ENCODE data around the gene PCSK9.
A peak's percentile ranks its signal among the peaks of the same experiment; 100 is the strongest.
"Not testable (repeated sequence)": the region's sequence is repeated elsewhere in the genome, so short reads cannot be mapped to it uniquely, and the experiment has no call there.

The PCSK9 gene

DNA sequence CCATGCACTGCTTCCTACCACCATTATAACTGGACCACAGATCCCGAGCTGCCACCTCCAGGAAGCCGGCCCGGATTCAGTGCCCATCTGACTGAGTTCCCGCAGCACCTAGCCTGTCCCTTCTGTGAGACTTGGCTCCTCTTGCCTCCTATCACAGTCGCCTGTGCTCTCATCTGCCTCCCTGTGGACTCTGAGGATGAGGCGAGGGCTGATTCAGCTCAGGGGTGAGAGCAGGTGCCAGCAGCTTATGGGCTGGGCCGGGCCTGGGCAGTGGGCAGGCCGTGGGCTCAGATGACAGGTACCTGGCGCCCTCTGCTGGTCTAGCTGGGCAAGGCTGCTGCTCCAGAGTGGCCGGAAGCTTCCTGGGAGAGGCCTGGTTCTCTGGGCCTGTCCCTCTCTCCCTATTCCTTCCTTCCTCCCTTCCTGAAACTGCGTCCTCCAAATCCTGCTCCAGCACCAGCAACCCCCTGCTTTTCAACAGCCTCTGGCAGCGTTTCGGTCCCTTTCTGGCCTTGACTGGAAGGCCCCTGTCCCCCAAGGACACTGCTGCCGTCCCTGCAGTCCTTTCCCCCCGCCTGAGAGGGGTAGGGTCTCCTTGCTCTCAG, 17.3 kb upstream of the PCSK9 start:
- no peaks in the 10 kb centered on the region for H3K36me3 Mint-ChIP-seq
- H3K4me3 Mint-ChIP-seq = no peak overlapping the region
- H3K4me1 Mint-ChIP-seq = peaks cover 3% of the 10 kb centered on the region
- no peaks in the 10 kb centered on the region for H3K9me3 Mint-ChIP-seq
- CTCF ChIA-PET = interaction anchor here (0.6 to 2.4 kb wide), 18 partner anchors 9 to 316 kb away, joined by 3 to 50 read pairs (median 4); no protein-coding TSS in a partner anchor
- DNase-seq = peak; percentile 76
- no peak overlapping the region for H3K27ac Mint-ChIP-seq
- peaks cover 31% of the 10 kb centered on the region for H3K27me3 Mint-ChIP-seq

DNA sequence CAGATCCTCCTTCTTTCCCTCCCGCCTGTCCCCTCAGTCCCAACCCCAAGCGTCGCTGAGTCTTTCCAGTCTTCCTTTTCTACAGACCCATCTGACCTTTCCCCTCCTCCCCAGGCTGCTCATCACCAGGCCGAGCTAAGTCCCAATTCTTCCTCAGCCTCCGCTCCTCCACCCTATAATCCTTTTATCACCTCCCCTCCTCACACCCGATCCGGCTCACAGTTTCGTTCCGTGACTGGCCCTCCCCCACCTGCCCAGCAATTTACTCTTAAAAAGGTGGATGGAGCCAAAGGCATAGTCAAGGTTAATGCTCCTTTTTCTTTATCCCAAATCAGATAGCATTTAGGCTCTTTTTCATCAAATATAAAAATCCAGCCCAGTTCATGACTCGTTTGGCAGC, 15.2 kb upstream of the PCSK9 start:
- CTCF ChIA-PET, H3K27ac Mint-ChIP-seq, H3K4me1 Mint-ChIP-seq, H3K36me3 Mint-ChIP-seq, H3K9me3 Mint-ChIP-seq, H3K4me3 Mint-ChIP-seq, DNase-seq: not testable (repeated sequence)
- H3K27me3 Mint-ChIP-seq = peaks cover 20% of the 10 kb centered on the region

DNA sequence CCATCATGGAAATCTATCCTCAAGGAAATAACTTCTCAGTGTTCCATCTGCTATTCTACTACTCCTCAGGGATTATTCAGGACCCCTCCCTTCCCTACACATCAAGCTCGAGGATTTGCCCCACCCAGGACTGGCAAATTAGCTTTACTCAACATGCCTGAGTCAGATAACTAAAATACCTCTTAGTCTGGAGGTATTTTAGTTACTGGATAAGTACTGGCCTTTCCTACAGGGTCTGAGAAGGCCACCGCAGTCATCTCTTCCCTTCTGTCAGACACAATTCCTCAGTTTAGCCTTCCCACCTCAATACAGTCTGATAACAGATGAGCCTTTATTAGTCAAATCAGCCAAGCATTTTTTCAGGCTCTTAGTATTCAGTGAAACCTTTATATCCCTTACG, 12.7 kb upstream of the PCSK9 start:
- DNase-seq, CTCF ChIA-PET, H3K27ac Mint-ChIP-seq, H3K36me3 Mint-ChIP-seq, H3K4me3 Mint-ChIP-seq, H3K9me3 Mint-ChIP-seq, H3K4me1 Mint-ChIP-seq: not testable (repeated sequence)
- peaks cover 12% of the 10 kb centered on the region for H3K27me3 Mint-ChIP-seq

DNA sequence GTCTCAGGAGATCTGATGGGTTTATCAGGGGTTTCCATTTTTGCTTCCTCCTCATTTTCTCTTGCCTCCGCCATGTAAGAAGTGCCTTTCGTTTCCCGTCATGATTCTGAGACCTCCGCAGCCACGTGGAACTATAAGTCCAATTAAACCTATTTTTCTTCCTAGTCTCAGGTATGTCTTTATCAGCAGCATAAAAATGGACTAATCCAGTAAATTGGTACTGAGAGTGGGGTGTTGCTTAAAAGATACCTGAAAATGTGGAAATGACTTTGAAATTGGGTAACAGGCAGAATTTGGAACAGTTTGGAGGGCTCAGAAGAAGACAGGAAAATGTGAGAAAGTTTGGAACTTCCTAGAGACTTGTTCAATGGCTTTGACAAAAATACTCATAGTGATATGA, 8.2 kb upstream of the PCSK9 start:
- H3K36me3 Mint-ChIP-seq, DNase-seq, H3K4me1 Mint-ChIP-seq, H3K9me3 Mint-ChIP-seq, H3K27ac Mint-ChIP-seq, H3K4me3 Mint-ChIP-seq: not testable (repeated sequence)
- H3K27me3 Mint-ChIP-seq = peaks cover 29% of the 10 kb centered on the region
- CTCF ChIA-PET = interaction anchor here (1.4 kb wide), 1 partner anchor 9 kb away, joined by 4 read pairs; no protein-coding TSS in a partner anchor

DNA sequence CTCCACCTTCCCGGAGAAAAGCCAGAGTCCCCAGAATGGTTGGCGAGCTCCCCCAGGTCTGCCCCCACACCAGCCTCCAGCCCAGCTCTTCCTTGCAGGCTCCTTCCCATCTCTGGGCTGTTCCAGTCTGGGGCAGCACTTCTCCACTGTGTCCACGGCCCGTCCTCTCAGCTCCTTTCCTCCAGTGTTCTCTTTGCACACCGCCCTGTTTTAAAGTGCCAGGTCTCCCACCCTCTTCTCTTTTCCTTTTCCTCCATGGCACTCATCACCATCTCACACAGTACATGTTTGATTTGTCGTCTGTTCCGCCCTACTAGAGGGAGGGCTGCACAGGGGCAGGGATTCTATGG, 6.1 kb upstream of the PCSK9 start:
- DNase-seq = no peak
- no peaks in the 10 kb centered on the region for H3K36me3 Mint-ChIP-seq
- peaks cover 45% of the 10 kb centered on the region for H3K27me3 Mint-ChIP-seq
- no peaks in the 10 kb centered on the region for H3K4me1 Mint-ChIP-seq
- H3K4me3 Mint-ChIP-seq = no peak overlapping the region
- H3K9me3 Mint-ChIP-seq = no peaks in the 10 kb centered on the region
- CTCF ChIA-PET = interaction anchor here (0.5 to 1.9 kb wide), 4 partner anchors 82 to 1644 kb away, joined by 3 to 10 read pairs (median 3); no protein-coding TSS in a partner anchor
- no peak overlapping the region for H3K27ac Mint-ChIP-seq

DNA sequence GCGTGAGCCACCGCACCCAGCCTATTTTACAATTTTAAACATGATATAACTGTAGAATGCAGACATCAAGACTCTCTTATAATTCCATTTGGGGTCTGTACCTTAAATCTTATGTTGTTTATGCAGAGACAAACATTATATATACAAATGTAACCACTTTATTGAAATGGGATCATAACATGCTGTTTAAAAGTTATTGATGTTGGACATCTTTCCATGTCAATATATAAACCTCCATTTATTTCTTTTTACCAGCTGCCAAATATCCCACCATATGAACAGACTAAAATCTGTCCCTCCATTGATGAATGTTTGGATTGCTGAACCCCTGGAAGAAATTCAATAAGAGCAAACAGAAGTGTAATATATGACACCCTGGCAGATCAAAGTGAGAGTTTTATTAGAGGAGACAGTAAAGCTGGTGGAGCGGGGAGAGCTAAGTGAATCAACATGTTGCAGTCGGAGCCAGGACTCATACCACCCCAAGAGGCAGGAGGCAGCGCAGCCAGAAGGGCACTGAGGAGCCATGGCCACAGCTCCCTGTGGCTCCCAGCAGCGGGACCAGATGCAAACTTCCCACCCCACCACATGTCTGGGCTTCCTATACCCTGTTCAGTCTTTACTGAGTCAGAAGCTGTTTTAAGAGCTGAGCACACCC, 4.7 kb upstream of the PCSK9 start:
- DNase-seq = no peak
- no peak overlapping the region for H3K4me3 Mint-ChIP-seq
- CTCF ChIA-PET = interaction anchor here (1.0 kb wide), 1 partner anchor 13 kb away, joined by 5 read pairs; no protein-coding TSS in a partner anchor
- no peaks in the 10 kb centered on the region for H3K4me1 Mint-ChIP-seq
- no peak overlapping the region for H3K27ac Mint-ChIP-seq
- no peaks in the 10 kb centered on the region for H3K9me3 Mint-ChIP-seq
- no peaks in the 10 kb centered on the region for H3K36me3 Mint-ChIP-seq
- H3K27me3 Mint-ChIP-seq = peaks cover 59% of the 10 kb centered on the region

DNA sequence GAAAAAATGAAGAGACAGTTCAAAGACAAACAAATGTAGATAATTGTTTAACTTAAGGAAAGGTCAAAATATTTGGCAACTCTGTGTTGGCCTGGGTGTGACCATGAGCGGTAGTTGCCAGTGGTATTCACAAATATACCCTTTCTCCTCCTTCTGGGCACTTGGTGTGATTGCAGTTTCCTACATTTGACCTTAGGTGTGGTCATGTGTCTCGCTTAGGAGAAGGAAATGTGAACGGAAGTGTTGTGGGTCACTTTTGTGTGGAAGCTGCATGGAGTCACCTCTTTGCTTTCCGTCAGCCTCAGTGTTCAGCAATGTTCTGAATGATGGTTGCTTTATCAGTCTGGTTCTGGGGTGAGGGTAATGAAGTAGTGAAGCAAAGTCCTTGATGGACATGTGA, 3.4 kb upstream of the PCSK9 start:
- peaks cover 72% of the 10 kb centered on the region for H3K27me3 Mint-ChIP-seq
- no peaks in the 10 kb centered on the region for H3K9me3 Mint-ChIP-seq
- H3K4me3 Mint-ChIP-seq = no peak overlapping the region
- no peak for DNase-seq
- H3K36me3 Mint-ChIP-seq = no peaks in the 10 kb centered on the region
- CTCF ChIA-PET = interaction anchor here (1.1 kb wide), 1 partner anchor 14 kb away, joined by 3 read pairs; no protein-coding TSS in a partner anchor
- H3K27ac Mint-ChIP-seq = no peak overlapping the region
- H3K4me1 Mint-ChIP-seq = peaks cover 2% of the 10 kb centered on the region

DNA sequence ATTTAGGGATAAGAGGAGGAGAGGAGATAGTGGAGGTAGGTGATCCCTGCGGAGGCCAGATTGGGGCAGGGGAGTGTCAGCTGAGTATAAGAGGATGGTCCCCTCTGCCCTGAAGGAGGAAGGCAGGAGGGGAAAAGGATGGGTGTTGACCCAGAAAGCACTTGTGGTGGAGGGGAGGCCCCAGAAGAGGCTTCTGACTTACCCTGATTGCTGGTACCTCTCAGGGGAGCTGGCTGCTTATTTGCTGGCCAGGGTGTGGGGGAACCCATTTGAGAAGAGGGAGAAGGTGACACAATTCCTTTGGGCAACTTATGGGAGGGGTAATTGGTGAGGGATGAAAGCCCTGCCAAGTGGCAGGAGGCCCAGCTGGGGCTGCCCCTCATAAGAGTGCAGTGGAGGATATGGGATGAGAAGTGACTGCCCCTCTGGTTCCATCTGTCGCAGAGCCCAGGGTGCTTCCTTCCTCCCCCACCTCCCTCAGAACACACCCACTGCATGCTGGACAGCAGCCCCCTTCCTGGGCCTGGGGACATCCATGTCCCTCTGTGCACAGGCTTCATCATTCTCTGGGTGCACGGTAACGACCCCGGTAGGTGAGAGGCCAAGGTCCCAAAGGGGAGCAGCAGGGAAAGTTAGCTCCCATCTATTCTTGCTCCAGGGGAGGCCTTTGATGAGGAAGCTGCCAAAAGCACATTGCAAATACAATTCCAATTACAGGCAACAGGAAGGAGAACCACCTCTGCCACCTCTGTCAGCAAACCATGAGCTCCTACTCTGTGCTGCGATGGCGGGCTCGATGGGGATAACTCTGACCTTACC, 1.4 kb upstream of the PCSK9 start:
- no peaks in the 10 kb centered on the region for H3K9me3 Mint-ChIP-seq
- H3K27ac Mint-ChIP-seq = no peak overlapping the region
- H3K4me1 Mint-ChIP-seq = peaks cover 2% of the 10 kb centered on the region
- H3K4me3 Mint-ChIP-seq = no peak overlapping the region
- no peak for DNase-seq
- no peaks in the 10 kb centered on the region for H3K36me3 Mint-ChIP-seq
- CTCF ChIA-PET = interaction anchor here (1.3 kb wide), 1 partner anchor 12 kb away, joined by 3 read pairs; no protein-coding TSS in a partner anchor
- H3K27me3 Mint-ChIP-seq = peaks cover 74% of the 10 kb centered on the region

DNA sequence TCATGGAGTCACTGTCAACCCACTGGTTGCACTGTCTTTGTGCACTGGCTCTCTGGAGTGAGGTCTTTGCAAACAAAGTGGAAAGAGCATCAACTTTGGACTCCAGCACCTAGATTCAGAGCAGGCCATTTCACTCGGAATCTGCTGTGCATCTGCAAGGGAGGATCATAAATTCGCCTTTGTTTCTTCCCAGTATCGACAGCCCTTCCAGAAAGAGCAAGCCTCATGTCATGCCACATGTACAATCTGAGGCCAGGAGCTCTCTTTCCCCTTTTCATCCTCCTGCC, 853 bp upstream of the PCSK9 start:
- H3K4me3 Mint-ChIP-seq = no peak overlapping the region
- H3K27ac Mint-ChIP-seq = no peak overlapping the region
- H3K4me1 Mint-ChIP-seq = peaks cover 2% of the 10 kb centered on the region
- CTCF ChIA-PET = interaction anchor here (1.3 kb wide), 1 partner anchor 11 kb away, joined by 3 read pairs; no protein-coding TSS in a partner anchor
- H3K36me3 Mint-ChIP-seq = no peaks in the 10 kb centered on the region
- no peak for DNase-seq
- H3K9me3 Mint-ChIP-seq = no peaks in the 10 kb centered on the region
- peaks cover 70% of the 10 kb centered on the region for H3K27me3 Mint-ChIP-seq

DNA sequence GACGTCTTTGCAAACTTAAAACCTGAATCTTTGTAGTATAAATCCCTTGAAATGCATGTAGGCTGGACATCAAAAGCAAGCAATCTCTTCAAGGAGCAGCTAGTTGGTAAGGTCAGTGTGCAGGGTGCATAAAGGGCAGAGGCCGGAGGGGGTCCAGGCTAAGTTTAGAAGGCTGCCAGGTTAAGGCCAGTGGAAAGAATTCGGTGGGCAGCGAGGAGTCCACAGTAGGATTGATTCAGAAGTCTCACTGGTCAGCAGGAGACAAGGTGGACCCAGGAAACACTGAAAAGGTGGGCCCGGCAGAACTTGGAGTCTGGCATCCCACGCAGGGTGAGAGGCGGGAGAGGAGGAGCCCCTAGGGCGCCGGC, 390 bp upstream of the PCSK9 start:
- Mint-ChIP-seq H3K36me3 (no peaks in the 10 kb centered on the region), H3K27ac (no peak overlapping the region)
- CTCF ChIA-PET = interaction anchor here (1.3 kb wide), 1 partner anchor 11 kb away, joined by 3 read pairs; no protein-coding TSS in a partner anchor

DNA sequence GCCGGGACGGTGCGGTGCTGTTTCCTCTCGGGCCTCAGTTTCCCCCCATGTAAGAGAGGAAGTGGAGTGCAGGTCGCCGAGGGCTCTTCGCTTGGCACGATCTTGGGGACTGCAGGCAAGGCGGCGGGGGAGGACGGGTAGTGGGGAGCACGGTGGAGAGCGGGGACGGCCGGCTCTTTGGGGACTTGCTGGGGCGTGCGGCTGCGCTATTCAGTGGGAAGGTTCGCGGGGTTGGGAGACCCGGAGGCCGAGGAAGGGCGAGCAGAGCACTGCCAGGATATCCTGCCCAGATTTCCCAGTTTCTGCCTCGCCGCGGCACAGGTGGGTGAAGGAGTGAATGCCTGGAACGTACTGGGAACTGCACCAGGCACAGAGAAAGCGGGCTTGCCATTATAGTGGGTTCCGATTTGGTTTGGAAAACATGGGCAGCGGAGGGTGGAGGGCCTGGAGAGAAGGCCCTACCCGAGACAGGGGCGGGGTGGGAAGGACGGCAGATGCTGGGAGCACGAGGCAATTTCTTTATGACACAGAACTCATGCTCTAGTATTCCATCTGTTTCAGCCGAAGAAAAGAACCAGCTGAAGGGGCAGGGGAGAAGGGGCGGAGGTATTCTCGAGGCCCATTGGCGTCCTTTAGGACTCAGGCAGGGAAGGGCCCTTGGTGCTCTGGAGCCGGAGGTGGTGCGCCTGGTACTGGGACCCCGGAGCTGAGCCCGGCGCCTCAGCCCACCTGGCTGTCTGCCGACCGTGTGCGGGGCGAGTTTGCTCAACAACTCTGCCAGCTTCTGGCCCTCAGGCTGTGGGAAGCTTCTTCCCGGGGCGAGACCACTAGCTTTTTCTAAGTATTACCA, 960 bp downstream of the PCSK9 start:
- Mint-ChIP-seq H3K27me3 (peaks cover 64% of the 10 kb centered on the region), H3K36me3 (no peaks in the 10 kb centered on the region), H3K4me1 (peaks cover 2% of the 10 kb centered on the region), H3K9me3 (no peaks in the 10 kb centered on the region), H3K4me3 (no peak overlapping the region), H3K27ac (no peak overlapping the region)
- no peak for DNase-seq
- CTCF ChIA-PET = interaction anchor here (1.9 kb wide), 1 partner anchor 18 kb away, joined by 5 read pairs; no protein-coding TSS in a partner anchor

More for the DNA sequence above, 390 bp upstream of the PCSK9 start:
- Mint-ChIP-seq H3K9me3 (no peaks in the 10 kb centered on the region), H3K4me1 (peaks cover 2% of the 10 kb centered on the region), H3K4me3 (no peak overlapping the region), H3K27me3 (peaks cover 65% of the 10 kb centered on the region)
- no peak for DNase-seq

DNA sequence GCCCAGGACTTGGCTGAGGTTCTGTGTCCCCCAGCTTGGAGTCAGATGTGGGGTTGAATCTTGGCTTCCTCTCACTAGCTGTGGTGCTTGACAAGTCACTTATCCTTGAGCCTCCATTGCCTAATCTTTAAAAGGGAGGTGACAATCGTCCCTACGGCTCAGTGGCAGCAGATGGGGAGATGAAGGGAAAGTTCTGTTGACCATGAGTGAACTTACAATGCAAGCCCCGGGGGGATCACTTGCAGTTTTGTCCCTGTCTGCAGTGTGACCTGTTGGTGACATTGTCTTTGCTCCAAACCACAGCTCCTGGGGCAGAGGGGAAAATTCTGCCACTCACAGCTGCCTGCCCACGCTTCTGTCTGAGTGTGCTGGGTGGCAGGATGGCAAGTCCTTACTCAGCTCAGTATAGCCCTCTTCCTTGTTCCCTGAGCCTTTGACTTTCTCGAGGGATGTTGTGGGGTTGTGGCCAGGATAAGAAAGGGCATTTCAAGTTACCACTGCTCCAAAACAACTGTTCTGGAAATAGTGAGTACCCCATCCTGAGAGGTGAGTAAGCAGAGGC, 1.7 kb downstream of the PCSK9 start:
- no peak overlapping the region for H3K4me3 Mint-ChIP-seq
- no peak overlapping the region for H3K27ac Mint-ChIP-seq
- H3K4me1 Mint-ChIP-seq = peaks cover 2% of the 10 kb centered on the region
- CTCF ChIA-PET = interaction anchor here (1.9 kb wide), 1 partner anchor 19 kb away, joined by 5 read pairs; no protein-coding TSS in a partner anchor
- H3K9me3 Mint-ChIP-seq = no peaks in the 10 kb centered on the region
- no peak for DNase-seq
- H3K36me3 Mint-ChIP-seq = no peaks in the 10 kb centered on the region
- H3K27me3 Mint-ChIP-seq = peaks cover 65% of the 10 kb centered on the region

DNA sequence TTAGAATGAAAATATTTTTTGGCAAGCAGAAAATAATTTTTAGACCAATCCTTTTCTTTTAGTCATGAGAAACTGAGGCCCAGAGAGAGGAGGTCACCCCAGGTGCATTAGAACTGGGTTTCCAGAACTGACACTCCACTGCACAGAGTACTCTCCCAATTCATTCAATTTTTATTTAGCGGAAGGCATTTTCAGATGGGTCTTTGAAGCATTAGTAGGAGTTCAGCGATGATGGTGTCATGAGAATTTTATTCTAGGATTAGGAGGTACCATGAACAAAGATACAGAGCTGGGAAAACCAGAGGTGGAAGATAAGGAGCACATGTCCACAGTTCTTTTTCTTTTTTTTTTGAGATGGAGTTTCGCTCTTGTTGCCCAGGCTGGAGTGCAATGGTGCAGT, 2.3 kb downstream of the PCSK9 start:
- no peak overlapping the region for H3K4me3 Mint-ChIP-seq
- no peak for DNase-seq
- H3K27me3 Mint-ChIP-seq = peaks cover 68% of the 10 kb centered on the region
- H3K27ac Mint-ChIP-seq = no peak overlapping the region
- no peaks in the 10 kb centered on the region for H3K36me3 Mint-ChIP-seq
- CTCF ChIA-PET = interaction anchor here (1.9 kb wide), 1 partner anchor 20 kb away, joined by 5 read pairs; no protein-coding TSS in a partner anchor
- H3K4me1 Mint-ChIP-seq = peaks cover 2% of the 10 kb centered on the region
- H3K9me3 Mint-ChIP-seq = no peaks in the 10 kb centered on the region
